NCI-H1105 treated with DMSO at 0.1 percent for 48 hours (cell line): ENCODE measurements around the gene RGS10.
"Not testable (repeated sequence)": the region's sequence is repeated elsewhere in the genome, so short reads cannot be mapped to it uniquely, and the experiment has no call there.

Experiments
- DNase-seq: peaks from one replicate; lab custom pipeline; 2025; lab: John Stamatoyannopoulos, UW

The RGS10 gene

DNA sequence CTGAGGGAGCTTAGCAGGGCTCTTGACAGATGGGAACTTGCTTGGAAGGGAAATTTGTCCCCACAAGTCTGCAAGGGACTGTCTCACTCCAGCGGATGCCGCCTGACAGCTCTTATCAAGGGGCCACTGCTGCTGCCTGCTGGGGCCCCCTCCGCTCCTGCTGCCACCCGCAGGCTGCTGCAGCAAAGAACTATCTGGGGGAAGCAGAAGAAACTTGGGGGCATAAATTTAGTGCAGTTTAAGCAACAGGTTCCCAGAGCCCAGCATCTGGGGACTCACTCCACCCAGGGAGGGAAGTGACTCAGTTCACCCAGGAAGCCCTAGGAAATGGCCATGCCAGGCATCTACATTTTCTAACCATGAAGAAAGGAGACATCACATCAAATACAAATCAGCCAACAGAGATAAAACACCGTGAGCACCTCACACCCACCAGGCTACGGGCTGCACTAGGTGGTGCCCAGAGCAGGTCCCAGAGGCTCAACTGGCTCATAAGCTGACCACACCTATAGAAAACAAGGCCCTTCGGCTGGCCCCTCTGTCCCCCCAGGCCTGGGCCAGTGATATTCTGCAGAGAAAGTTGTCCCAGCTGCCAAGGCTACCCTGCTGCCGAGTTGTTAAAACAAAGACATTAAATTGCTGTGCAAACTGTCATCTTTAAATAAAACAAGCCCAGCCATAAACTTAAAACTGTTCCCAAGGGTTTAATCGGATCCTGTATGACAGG, 3.7 kb downstream of the RGS10 start:
- DNase-seq = no peak

DNA sequence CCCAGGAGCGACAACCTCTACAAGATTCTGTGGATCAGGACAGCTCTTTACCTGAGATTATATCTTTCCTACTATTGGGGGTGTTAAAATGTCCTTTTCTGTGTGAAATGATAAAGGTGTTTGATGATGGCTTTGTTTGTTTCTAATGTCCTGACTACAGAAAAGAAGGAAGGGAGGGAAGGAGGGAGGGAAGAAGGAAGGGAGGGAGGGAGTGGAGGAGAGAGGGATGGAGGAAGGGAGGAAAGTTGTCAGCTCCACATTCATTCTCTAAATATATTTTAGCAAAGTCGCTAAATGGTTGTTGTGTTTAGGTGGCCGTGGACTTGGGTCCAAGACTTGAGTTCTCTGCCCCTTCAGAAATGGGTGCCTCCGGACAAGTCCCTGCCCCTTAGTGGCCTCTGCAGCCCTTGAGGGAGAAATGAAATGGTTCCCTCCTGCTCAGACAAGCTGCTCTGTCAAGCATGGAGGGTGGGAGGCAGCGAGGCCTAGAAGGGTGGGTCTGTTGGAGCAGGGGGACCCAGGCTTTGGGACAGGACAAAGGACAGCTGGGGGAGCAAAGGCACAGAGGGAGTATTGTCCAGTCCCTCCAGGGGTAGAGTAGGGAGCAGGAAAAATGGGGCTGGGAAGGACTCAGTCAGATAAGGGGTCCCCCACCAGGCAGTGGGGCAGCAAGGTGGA, 4.4 kb downstream of the RGS10 start:
- DNase-seq = no peak

DNA sequence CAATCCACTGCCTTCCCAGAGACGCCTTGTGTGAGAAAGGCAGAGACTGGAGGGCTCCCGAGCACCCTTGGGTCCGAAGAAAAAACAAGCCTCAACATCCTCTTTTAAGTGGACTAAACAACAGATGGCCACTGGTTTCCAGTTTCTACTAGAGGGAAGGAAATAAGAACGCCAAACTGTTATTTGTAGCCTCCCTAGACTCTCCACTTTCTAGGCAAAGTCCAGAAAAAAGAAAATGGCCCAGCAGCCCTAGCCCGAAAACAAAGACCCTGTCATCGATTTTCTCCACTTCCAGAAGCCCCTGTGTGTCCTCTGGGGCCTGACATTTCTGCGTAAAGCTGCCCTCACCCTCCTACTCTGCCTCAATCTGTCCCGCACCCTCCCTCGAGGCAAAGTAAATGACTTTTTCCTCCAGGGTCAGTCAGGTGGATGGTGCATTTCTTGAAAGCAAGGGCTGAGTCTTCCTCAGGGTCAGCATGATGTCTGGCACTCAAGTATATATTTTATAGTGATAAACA, 6.0 kb downstream of the RGS10 start:
- DNase-seq = no peak

DNA sequence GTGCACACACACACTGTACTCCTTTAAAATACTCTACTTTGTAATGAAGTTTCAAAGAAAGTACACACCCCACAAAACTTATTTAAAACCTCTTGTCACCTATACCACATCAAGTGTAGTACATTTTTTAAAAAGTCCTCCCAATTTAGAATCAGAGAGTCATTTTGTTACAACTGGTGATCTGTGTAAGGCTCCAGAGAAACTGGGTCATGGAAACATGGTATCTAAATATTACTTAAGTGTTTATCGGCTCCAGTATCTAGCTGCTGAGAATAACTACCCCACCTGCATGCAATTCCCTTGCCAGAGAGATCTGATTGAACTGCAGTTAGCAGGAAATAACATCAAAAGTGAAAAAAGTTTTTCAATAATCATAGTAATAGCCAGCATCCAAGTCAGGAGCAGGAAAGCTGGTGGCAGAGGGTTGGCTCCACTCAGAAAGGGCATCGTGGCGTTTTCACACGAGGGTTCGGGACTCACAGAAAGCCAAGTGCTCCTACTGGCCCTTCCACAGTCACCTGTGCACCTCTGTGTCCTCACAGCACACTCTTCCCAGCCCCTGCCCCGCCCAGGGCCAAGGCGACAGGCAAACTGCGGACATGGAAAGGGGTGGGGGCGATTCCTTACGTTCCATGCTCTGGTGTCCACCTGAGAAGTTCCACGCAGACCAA, 6.5 kb downstream of the RGS10 start:
- DNase-seq = no peak

DNA sequence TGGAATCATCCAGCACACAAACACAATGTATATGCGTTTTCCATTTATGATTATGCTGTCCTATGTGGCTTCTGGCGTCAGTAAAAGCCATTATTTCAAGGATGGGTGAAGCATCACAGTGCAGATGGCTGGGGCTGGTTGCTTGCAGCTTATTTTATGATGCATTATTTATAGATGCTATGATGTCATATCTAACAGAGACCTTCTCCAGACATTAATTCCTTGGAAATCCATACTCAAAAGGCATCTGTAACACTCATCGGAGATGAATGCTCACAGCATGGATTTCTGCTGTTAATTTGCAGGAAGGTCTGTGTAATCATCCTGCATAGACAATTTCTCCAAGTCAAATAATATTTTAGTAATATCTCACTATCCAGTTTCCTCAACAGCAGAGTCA, 7.2 kb downstream of the RGS10 start:
- no peak for DNase-seq

DNA sequence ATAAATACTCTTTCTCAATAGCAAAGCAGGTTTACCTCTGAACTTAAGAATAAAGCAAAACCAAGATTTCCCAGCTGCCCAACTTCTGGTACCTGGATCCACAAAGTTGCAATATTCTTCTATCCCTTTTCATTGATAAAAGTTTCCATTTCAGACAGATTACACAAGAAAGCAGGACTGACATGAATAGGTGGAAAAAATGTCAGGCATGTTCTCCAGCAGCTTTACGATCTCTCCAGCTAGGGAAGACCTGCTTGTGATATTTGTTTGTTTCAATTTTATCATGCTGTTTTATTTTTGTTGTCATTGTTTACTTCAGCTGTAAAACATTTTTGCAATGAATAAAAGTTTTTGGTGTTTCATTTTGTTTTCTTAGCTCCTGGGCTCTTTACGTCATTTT, 9.0 kb downstream of the RGS10 start:
- no peak for DNase-seq

DNA sequence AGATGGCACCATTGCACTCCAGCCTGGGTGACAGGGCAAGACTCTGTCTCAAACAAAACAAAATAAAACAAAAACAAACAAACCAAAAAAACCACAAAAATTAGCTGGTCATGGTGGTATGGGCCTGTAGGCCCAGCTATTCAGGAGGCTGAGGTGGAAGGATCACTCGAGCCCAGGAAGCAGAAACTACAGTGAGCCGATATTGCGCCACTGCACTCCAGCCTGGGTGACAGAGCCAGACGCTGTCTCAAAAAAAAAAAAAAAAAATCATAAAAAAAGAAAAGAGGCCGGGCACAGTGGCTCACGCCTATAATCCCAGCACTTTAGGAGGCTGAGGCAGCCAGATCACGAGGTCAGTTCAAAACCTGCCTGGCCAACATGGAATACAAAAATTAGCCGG, 9.7 kb downstream of the RGS10 start:
- not testable (repeated sequence) for DNase-seq

DNA sequence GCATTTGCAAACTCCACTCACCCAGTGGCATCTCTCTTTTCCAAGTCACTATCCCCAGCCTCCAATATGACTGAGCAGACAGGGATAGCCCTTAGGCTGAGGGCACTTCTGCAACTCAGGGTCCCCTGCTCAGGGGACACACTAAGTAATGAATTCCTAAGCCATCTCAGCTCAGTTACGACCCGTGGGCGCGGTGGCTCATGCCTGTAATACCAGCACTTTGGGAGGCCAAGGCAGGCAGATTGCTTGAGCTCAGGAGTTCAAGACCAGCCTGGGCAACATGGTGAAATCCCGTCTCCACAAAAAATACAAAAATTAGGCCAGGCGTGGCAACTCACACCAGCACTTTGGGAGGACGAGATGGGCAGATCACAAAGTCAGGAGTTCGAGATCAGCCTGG, 10.3 kb downstream of the RGS10 start:
- not testable (repeated sequence) for DNase-seq

DNA sequence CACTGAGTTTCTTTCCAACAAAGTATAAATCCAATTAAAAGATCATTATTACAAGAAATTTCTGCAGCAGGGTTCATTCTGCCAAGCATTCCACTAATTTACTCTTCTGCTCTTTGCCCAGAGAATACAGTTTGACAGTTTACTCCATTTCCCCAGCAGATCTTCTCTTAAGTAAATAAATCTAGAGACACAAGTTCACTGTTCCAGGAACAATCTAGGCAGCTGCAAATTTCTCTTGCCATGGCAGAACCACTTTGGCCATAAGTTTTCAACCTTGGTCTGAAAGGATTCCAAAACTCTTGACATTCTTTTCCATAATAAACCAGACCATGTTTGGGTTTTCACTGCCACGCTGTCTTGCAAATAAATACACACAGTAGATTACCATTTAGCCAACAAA, 11.5 kb downstream of the RGS10 start:
- no peak for DNase-seq

DNA sequence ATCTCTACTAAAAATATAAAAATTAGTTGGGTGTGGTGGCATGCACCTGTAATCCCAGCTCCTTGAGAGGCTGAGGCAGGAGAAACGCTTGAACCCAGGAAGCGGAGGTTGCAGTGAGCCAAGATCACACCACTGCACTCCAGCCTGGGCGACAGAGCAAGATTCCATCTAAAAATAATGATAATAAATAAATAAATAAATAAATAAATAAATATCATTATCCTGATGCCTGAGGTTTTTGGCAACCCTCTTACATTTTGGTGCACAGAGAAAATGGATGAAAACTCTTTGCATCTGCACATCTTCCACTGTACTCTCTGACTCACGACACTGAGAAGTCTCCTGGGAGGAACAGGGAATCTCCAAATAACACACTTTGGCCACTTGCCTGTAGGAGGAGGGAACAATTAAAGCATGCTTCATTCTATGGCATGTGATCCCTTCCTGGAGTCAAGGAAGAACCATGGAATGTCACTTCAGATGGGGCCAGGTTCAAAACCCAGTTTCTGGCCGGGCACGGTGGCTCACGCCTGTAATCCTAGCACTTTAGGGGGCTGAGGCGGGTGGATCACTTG, 13.8 kb downstream of the RGS10 start:
- not testable (repeated sequence) for DNase-seq

DNA sequence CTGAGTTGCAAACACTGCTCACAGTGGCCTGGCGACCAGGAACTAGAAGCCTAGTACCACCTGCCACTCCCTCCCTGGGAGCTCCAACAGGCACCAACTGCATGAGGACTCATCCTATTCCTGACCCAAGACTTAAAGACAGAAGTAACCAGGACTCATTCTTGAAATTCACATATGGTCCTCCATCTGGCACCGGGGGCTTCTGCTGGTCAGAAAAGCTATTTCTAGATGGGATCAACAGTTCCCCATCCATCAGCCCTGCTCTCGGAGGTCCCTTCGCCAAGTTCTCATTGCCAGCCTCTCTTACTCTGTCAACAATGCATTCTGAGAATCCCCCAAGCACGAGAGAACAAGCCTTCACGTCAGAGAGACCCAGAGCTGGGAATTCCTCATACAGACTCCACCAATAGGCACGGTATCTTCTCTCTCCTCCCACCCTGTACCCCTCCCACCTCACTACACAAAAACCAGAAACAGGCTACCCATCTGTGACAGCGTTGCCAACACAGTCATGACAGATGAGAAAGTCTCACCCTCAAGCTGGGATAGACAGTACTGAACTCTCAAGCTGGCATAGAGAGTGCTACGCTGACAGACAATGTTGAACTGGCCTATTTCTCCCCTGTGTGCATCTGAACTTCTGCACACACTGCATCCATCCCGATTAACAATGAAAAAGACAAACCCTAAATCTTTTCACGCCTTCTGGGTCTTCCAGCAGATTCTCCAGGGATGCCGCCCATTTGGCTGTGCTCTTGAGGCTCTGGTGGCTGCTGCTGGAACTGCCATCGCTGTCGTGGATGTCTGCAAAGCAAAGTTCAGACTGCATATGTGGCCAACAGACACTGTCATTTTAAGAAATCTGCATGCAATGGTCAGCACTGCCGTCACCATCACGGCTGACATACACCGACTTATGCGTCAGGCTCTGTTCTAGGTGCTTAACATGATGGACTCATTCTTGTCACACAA, 15.6 kb downstream of the RGS10 start:
- DNase-seq = no peak

DNA sequence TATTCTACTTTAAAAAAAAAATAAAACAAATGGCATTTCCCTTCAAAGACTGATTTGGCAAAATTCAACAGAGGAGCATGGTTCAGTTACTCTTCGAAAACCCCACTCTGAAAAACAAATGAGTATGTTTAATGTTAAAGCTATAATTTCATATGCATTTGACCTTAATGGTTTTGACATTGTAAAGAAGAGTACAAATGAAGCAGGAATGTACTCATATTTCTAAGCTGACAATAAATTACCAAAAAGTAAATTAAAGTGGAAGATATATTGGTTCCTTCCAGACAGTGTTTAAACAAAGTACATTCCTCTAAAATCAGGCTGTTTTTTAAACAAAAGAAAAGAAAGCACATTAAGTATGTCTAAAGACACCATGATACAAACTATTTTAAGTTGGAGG, 16.4 kb downstream of the RGS10 start:
- no peak for DNase-seq

DNA sequence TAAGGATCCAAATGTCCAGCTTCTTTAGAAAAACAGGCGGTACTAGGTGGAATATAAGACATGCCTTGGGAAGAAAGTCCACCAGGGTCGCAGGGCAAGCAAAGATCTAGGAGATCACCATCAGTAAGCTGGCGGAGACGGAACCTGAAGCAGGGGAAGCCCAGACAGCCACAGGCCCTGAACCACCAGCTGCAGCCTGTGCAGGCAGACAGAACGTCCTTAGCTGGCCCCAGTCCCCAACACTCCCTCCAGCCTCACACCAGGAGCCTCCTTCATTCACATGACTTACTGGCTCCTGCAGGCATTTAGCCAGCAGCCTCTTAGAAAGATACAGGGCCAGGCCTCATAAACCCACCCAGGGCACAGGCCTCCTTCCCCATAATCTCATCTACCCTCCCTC, 17.4 kb downstream of the RGS10 start:
- no peak for DNase-seq

DNA sequence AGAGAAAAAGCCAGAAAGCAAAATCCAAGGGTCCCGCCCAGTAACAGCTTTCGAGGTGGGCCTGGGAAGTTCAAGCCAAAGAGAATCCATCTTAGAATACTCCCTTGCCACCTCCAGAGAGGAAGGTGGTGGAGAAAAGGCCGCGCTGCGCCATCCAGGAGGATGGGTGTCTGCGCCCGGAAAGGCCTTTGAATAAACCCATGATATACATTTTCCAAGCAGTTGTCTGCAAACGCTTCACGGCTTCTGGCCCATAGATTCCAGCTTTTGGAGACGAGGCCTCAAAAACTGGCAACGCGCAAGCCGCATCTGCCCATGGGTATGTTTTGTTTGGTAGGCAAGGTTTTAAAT, 17.8 kb downstream of the RGS10 start:
- no peak for DNase-seq

DNA sequence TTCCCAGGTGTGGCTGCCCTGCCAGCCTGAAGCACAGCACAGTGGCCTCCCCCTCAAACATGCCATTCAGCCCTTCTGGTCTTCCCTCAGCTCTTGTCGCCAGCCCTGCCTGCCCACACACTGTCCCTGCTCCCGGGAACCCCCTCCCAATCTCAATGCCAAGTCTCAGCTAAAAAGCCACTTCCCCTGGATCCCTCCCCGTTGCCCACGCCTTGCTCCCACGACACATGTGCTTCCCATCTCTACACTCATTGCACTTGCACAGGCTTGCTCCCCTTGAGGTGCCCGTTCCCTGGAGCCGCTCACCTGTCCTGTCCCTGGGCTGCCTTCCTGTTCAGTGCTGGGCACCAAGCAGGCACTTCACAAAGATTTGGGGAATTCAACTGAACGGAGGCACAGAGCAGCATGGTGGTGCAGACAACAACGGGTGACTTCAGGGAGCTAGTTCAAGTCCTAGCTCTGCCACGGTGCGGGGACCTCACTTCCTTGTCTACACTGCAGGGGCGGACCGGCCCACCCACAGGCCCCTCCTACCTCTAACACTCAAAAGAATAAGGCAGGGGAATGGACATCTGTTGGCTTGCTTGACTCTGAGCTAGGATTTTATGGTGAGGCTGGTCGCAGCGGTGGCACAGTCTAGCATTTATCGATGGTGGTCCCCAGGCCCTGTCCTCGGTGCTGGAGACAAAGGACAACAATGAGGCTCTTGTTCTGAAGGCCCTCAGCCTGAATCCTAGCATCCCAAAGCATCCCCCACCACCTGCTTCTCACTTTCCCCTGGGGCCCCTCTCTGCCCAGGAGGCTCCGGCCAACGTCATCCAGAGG, 18.4 kb downstream of the RGS10 start:
- no peak for DNase-seq

DNA sequence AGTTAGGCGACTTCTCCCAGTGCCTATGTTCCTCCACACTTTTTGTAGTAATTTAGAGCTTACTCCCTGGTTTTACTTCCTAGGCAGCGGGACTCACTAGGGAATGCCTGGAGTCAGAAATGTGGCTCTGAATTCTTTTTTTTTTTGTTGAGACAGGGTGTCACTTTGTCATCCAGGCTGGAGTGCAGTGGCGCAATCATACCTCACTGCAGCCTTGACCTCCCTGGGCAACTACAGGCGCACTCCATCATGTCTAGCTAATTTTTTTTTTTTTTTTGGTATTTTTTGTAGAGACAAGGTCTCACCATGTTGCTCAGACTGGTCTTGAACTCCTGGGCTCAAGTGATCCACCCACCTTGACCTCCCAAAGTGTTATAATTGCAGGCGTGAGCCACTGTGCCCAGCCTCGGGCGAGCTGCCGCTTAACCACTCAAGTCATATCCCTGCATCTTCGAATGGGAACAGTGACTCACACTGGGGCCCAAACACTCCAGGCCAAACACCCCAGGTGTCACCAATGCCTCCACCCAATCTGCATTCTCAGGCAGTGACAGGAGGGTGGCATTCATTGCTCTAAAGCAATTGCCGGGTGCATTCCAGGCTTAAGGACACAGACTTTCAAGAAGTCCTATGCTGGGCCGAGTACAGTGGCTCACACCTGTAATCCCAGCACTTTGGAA, 19.6 kb downstream of the RGS10 start:
- no peak for DNase-seq

DNA sequence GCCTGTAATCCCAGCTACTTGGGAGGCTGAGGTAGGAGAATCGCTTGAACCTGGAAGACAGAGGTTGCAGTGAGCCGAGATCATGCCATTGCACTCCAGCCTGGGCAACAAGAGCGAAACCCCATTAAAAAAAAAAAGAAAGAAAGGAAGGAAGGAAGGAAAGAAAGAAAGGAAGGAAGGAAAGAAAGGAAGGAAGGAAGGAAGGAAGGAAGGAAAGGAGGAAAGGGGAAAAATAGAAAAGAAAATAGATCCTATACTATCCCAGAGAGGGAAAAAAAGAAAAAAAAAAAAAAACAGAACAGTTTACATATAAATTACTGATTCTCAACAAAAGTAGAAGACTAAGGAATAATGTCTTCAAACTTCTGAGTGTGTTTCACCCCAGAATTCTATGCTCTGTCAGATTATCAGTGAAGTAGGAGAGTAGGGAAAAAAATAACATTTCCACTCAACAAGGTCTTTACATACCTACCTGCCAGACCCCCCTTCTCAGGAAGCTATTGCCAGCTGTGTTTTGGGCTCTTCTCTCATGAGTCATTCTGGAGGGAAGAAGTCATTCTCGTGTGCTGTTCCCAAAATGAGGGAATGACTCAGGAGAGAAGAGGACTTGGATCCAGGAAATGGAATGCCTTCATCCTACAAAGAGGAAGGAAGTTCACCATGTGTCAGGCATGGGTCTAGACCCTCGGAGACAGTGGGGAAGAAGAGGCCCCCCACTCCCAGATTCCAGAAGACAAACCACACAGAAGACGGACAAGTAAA, 20.9 kb downstream of the RGS10 start:
- no peak for DNase-seq

DNA sequence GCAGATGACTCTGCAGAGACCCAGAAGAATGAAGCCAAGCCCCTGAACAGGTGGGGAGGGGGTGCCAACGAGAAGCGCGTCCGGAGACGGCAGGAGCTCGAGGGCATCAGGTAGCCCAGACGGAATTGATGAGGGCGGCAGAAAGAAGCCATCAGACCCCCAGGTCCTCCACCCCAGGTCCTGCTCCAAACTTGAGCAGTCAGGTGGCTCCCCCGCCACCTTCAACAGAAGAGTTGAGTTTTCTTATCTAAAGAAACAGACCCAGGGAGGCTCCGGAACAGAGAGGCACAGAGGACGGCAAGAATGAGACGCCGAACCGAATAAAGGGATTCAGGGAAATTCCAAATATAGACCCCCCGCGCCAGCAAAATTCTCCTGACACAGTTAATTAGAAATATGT, 22.2 kb downstream of the RGS10 start:
- no peak for DNase-seq

DNA sequence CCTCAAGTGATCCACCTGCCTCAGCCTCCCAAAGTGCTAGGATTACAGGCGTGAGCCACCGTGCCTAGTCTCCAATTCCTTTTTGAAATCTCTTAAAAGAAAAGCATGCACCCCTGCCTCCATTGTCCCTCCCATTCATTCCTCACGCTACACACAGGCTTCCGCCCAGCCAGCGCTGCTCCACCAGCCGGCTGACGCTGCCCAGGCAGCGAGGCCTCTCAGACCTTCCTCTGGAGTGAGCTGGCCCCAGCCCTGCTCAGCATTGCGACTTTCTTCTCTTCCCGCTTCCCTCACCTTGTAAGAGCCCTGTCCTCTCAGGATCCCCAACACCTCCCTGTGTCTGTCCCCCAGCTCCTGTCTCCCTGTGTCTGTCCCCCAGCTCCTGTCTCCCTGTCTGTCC, 23.6 kb downstream of the RGS10 start:
- DNase-seq = no peak
